Embryonic facial prominence (tissue), 1 donor: Measurements from ENCODE around the gene KRTAP21-2.
"Not testable (repeated sequence)": the region's sequence is repeated elsewhere in the genome, so short reads cannot be mapped to it uniquely, and the experiment has no call there.

ENCODE experiments used
- DNase-seq: peaks from one replicate; pipeline ENCODE4 v3.0.0-alpha.2; 2016; ENCODE audit errors: extremely low spot score

KRTAP21-2 gene

DNA sequence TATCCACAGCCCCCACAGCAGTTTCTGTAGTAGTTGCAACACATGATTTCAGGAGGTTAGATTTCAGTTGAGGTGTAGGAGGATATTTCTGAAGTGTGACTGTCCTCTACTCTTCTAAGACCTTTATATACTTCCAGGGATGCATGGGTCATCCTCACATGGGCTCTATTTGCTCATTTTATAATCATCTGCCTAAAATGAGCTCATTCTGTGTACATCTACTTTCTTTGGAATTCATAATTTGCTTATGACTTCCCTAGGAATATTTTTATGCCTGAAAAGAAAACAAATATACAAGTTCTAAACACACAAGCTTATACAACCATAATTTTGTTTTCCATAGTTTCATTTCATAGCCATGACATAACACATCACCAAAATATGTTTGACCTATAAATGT lies at the start of gene KRTAP21-2:
Gene KRTAP21-2, minus strand, starts transcription at position 101 of the 400 bp plus-strand sequence. Its CDS starts 57 bp downstream, at position 44.
- no peak for DNase-seq

DNA sequence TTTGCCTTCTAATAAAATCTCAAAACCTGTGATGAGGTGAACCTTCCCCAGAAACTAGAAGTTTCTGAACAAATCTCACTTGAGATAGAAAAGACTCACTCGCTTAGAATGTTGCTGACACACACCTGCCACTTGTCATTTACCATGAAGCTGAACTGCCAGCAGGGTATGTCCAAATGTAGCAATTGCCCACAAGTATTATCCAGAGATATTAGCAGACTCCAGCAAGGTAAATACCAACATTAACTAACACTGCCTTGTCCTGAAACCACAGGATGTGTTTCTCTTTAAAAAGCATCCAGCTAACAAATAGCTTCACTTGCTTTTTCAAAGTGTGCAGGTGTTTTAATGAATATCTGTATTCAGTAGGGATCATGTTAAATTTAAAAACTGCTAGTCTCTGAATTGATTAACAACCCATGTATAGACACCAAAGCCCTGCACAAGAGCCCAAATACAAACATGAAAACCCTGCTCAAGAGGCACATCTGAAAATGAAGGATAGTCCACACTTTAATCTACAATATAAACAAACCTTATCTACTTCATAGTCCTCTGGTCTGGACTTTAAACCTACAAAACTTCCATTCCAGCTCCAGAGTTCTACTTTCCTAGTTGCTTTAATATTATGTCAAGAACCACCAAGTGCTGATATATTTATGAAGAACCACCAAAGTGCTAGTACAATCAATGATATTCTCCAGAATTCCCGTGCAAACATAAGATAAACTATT lies 46.7 kb upstream of the KRTAP21-2 start:
- DNase-seq = no peak

DNA sequence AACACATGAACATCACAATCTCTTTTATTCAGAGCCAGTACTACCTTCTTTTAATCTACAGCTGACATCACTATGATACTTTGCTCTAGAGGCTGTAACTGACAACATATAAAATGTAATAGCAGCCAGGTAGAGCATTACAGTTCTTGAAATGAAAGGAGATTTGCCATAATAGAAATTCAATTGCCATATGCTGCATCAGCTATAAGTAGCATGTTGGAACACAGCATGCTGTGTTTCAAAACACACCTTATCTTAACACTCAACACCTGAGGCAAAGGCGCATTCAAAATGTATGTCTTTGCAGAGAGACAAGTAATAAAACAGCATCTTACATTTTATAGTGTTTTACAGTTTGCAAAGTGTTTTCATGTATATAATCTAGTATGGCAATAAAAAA lies 32.2 kb upstream of the KRTAP21-2 start:
- DNase-seq = no peak

DNA sequence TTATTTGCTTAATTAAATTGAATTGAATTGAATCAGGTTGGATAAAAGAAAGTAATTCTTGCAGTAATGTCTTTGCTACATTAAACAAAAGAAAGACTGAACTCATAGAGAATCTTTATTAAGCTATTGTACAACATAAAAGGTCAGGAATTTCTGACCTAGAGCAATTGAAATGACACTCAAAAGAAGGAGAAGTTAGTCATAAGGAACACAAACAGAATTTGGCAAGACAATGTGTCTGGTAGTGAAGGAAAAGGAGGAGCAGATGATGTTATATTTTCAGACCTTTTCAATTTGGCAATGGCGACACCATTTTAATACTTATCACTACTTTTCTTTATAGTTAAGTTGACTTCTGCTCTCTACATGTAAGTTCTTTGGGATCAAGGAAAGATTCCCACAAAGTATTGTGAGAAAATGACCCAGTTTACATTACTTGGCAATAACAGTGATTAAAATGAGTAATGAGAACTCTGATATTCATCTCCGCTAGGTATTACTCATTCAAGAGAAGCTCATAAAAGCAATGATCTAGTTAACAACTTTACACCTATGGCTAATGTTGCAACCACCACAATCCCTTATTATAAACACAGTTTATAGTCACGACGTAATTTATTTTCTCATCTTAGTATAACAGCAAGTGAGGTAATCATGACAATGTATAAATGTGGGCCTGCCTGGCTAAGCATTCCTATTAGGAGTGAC lies 22.8 kb upstream of the KRTAP21-2 start:
- no peak for DNase-seq

DNA sequence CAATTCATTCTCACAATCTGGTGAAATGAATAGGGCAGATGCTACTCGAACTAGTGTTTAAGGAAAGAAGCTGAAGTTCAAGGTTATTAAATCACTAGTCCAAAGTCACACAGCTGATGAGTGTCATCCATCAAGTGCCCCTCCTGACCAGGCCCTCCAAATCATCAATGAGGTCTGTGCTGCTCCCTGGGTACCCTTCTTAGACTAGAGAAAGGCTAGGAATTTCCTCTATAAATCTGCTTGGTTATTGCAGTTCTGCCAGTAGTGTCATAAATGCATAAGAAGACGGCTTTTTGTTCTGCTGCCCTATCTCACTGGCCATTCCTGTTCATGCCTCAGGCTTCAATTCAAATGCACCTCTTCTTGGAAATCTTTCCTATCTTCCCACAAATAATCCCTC lies 13.7 kb upstream of the KRTAP21-2 start:
- DNase-seq = no peak

DNA sequence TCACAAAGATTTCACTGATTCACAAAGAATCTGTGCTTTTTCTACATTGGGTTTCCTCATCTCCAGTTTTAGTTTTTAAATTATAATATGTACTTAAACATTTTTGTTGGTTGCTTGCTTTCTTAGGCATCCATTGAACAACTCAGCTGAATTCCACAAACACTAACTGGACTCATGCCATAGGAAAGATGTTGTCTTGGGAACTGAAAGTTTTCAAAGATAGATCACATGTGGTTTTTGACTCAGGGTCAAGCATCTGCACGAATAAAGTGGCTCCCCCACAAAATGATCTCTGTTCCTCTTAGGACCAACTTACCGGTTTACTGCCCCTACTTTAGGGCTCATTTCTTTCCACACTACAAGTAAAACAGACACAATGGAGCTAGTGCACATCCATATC lies 11.2 kb upstream of the KRTAP21-2 start:
- no peak for DNase-seq

DNA sequence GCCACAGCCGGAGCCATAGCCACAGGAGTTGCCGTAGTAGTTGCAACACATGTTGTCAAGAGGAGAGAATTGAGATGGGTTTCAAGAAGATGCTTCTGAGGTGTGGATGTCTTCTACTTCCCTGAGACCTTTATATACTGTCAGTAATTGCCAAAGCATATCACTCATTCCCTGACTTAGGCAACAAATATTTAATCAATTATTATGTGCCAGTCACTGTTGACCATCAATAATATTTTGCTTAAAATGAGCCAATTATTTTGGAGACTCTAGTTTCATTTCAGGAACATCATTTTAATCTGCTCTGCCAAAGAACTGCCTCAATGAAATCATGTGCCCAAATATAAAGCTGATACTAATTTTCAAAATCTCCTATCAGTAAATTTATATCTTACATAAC lies 8.3 kb upstream of the KRTAP21-2 start, which contains the start of gene KRTAP21-1:
Gene KRTAP21-1, minus strand, starts transcription at position 101 of the 400 bp plus-strand sequence. Its CDS starts 50 bp downstream, at position 51.
- DNase-seq = not testable (repeated sequence)

DNA sequence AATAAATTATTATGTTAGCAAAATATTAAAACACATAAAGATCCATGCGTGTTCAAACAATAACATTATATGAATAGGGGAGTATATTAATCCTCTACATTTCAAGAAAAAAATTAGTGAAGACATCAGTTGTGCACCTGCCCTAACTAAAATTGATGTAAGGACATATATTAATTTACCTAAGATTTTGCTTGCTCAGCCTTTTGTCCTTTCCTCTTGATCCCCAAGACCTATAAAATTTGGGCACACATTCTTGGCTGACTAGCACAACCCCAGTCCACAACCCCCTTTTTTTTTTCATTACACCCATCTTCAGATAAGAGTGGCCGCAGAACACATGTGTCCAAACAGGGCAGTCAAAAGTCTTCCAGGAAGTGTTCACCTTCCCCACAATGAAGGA lies 6.6 kb downstream of the KRTAP21-2 start:
- no peak for DNase-seq

DNA sequence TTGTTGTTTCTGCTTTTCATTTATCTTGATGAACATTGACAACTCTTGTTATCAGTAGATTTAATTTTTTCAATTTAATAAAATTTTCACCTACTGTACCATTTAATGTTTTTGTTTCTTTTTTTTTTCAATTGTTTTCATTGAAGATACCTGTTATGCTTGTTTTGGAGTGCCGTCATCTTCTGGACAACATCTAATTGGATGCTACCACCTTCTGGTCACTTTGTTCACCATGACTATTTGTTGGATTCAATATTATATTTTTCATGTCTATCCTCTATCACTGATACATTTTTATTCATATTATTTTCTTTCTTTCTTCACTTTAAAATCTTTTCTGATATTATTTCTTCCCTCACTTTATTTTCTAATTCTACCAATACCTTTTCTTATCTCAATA lies 14.0 kb downstream of the KRTAP21-2 start:
- DNase-seq = no peak

DNA sequence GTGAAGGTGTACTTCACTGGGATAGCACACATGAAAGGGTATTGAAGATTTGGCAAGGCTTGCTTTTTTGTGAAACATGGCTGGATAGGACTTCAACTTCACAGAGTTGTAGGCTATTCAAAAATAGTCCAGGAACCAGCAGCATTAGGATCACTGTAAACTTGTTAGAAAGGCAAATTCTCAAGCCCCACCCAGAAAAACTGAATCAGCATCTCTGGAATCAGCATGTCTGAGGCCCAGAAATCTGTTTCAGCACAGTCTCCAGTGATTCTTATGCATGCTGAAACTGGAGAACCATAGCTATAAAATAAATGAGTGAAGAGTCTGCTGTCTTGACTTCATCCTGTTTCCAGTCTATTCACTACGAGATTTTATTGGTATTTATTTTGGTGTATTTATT lies 20.3 kb downstream of the KRTAP21-2 start:
- no peak for DNase-seq

DNA sequence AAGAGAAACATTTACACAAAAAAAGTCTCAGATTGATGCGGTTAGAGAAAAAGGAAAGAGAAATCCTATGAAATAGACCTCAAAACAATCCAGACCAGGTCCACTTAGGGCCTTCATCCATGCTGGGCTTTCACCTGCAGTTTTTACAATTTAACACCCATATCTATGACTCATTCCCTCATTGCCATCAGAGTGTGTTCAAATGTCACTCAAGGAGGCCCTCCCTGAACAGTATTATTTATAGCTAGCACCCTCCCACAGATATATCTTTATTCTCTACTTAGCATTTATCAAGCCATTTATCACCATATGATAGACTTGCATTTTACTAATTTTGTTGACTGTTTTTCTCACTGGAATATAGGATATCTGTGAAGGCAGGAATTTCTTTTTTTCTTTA lies 27.7 kb downstream of the KRTAP21-2 start:
- DNase-seq = no peak

DNA sequence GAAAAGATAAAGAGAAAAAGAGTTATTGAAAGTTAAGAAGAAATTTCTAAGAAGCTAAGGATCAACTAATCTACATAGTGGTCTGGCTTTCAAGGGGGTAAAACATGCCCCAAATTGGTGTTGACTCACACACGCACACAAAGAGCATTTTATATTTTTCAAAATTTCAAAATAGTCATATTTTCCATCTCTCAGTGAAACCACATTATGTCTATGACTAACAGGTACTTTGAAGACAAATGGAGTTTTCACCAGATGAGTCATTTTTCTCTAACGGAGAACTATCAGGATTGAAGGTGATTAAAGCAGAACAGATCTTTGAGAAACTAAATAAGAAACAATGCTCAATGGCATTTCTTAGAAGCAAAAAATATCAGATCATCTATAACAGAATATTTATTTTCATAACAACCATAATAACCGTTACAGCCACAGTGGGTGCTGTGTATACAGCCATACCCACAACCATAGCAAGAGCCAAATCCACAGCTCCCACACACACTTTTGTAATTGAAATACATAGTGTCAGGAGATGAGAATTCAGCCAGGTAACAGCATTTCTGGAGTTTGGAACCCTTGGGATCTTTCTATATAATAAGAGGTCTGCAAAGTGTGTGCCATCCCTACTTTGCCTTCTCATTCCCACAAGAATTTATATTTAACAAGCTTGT lies 28.7 kb downstream of the KRTAP21-2 start, which contains the start of gene KRTAP21-3:
Gene KRTAP21-3, minus strand, starts transcription at position 539 of the 671 bp plus-strand sequence. Its CDS starts 18 bp downstream, at position 521.
- DNase-seq = no peak

DNA sequence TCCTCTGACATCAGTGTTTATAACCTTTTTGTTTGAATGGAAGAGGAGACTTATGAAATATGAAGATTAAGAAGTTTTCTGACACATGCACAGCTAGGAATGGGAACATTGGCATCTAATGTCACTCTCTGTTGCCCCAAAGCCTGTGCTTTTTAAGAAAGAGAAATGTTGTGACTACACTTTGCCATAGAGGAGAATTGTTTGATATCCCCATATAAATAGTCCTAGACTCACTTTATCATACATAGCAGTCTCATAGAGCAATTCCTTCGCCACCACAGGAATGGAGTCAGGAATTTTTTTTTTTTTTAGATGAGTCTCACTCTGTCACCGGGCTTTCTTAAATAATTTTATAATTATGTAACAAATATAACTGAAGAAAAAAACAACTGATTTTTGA lies 30.0 kb downstream of the KRTAP21-2 start:
- DNase-seq = no peak

DNA sequence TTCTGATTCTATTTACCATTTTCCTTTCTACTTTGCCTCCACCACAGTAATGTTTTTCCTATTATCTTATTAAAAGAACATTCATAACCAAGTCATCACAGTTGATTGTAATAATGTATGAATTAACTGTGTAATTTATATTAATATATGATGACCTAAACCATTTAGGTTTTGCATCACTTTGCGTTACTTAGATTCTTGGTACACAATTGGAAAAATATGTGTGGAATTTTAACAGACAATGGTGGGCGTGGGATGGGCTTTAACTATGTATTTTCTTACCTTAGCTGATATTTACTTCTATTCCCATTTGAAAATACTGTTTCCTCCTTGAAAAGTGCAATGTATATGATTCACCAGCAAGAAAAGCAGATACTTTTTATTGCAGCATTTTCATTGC lies 32.1 kb downstream of the KRTAP21-2 start:
- DNase-seq = no peak

DNA sequence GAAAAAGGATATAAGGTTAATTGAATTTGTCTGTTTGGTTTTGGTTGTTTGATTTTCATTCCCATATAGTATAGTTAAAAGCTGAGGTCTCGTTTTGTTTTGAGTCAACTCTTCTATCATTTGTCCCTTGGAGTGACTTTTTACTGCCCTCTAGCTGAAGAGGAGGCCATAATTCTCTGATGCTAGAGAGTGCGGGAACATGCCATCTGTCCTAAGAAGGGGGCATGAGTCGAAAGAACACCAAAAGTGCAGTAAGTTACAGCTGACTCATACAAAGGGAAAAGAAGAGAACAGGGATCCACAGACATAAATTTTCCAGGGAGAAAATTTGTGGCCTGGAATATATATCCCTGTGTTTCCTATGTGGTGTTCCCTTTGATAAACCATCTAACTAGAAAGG lies 32.6 kb downstream of the KRTAP21-2 start:
- DNase-seq = no peak

DNA sequence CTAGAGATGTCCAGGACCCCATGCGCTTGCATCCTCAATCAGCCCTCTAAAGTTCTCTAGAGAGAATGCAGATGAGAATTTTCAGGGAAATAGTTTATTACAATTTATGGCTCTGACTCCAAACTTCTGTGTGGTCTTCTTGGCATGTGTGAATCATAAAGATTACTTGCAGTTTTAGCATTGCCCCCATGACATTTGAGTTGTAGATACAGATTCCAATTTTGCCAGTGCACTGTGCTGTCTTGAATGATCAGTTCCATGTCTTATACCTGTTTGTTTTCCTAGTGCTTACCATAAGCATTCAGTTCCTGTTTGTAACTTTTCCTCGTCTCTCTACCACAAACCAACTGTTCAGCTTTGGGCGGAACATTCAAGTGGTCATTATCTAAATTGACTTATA lies 33.3 kb downstream of the KRTAP21-2 start:
- no peak for DNase-seq

DNA sequence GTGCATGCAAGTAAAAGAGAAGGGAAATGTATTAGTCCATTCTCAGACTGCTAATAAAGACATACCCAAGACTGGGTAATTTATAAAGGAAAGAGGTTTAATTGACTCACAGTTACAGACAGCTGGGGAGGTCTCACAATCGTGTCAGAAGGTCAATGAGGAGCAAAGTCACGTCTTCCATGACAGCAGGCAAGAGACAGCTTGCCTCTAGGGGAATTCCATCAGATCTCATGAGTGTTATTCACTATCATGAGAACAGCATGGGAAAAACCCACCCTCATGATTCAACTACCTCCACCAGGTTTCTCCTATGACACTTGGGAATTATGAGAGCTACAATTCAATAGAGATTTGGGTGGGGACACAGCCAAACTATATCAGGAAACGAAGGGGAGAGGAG lies 36.6 kb downstream of the KRTAP21-2 start:
- DNase-seq = no peak

DNA sequence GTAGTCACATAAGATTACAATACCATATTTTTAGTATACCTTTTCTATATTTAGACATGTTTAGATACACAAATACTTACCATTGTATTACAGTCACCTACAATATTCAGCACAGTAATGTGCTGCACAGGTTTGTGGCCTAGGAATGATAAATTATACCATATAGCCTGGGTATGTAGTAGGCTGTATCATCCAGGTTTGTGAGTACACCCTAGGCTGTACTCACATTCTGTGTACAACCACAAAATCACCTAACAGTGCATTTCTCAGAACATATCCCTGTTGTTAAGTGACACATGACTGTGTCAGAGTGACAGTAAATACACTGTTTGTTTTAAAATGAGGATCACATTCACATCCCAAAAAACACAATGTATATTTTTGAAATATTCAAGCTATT lies 39.6 kb downstream of the KRTAP21-2 start:
- DNase-seq = no peak
